Mucosa of stomach (tissue), 1 donor: ENCODE measurements around the gene HTRA3.
"Not testable (repeated sequence)": the region's sequence is repeated elsewhere in the genome, so short reads cannot be mapped to it uniquely, and the experiment has no call there.

Source experiments
- H3K27me3 ChIP-seq: one replicate; pipeline ENCODE4 v1.7.0; 2013; ENCODE audit warnings: mild to moderate bottlenecking, low read length; ENCODE audit not compliant: control insufficient read depth, insufficient read depth
- H3K36me3 ChIP-seq: one replicate; pipeline ENCODE4 v1.7.0; 2013; ENCODE audit warnings: low read length; ENCODE audit not compliant: control insufficient read depth, insufficient read depth
- H3K4me1 ChIP-seq: one replicate; pipeline ENCODE4 v1.7.0; 2013; ENCODE audit warnings: mild to moderate bottlenecking, low read length; ENCODE audit not compliant: control insufficient read depth, insufficient read depth
- H3K4me3 ChIP-seq: one replicate; pipeline ENCODE4 v1.7.0; 2013; ENCODE audit warnings: low read length
- H3K9ac ChIP-seq: one replicate; pipeline ENCODE4 v1.7.0; 2013; ENCODE audit warnings: mild to moderate bottlenecking, low read length, moderate library complexity
- H3K9me3 ChIP-seq: one replicate; pipeline ENCODE4 v1.7.0; 2013; ENCODE audit warnings: mild to moderate bottlenecking, low read length, moderate library complexity; ENCODE audit not compliant: control insufficient read depth
- donor health status: Pancreatic carcinoma.

Gene HTRA3

GRCh38 chr4:8347660-8348059 lies 78.1 kb downstream of the HTRA3 start:
- Histone ChIP-seq H3K4me1 (peaks cover 11% of the 10 kb centered on the region), H3K27me3 (peaks cover 7% of the 10 kb centered on the region), H3K9ac (no peak overlapping the region), H3K9me3 (no peaks in the 10 kb centered on the region), H3K36me3 (no peaks in the 10 kb centered on the region), H3K4me3 (no peak overlapping the region)

GRCh38 chr4:8348071-8348470 lies 78.5 kb downstream of the HTRA3 start:
- Histone ChIP-seq H3K4me1 (peaks cover 11% of the 10 kb centered on the region), H3K27me3 (peaks cover 7% of the 10 kb centered on the region), H3K9me3 (no peaks in the 10 kb centered on the region), H3K4me3 (no peak overlapping the region), H3K9ac (no peak overlapping the region), H3K36me3 (no peaks in the 10 kb centered on the region)

- peaks cover 11% of the 10 kb centered on the region for H3K4me1 ChIP-seq
- not testable (repeated sequence) for H3K36me3 ChIP-seq
These were observed 79.7 kb downstream of the HTRA3 start for GRCh38 chr4:8349236-8349635.

GRCh38 chr4:8349664-8350236 lies 80.2 kb downstream of the HTRA3 start:
- H3K27me3 ChIP-seq = peaks cover 7% of the 10 kb centered on the region
- no peaks in the 10 kb centered on the region for H3K9me3 ChIP-seq
- no peak overlapping the region for H3K4me3 ChIP-seq
- H3K9ac ChIP-seq = no peak overlapping the region
- no peaks in the 10 kb centered on the region for H3K36me3 ChIP-seq
- peaks cover 11% of the 10 kb centered on the region for H3K4me1 ChIP-seq

More at GRCh38 chr4:8349236-8349635, 79.7 kb downstream of the HTRA3 start:
- not testable (repeated sequence) for H3K9me3 ChIP-seq, H3K9ac ChIP-seq, H3K27me3 ChIP-seq, H3K4me3 ChIP-seq

GRCh38 chr4:8350352-8350751 lies 80.8 kb downstream of the HTRA3 start:
- H3K27me3 ChIP-seq = peaks cover 7% of the 10 kb centered on the region
- no peak overlapping the region for H3K9ac ChIP-seq
- peaks cover 11% of the 10 kb centered on the region for H3K4me1 ChIP-seq
- H3K4me3 ChIP-seq = no peak overlapping the region
- no peaks in the 10 kb centered on the region for H3K36me3 ChIP-seq
- H3K9me3 ChIP-seq = no peaks in the 10 kb centered on the region

GRCh38 chr4:8350841-8351461 lies 81.4 kb downstream of the HTRA3 start:
- peaks cover 11% of the 10 kb centered on the region for H3K4me1 ChIP-seq
- no peak overlapping the region for H3K9ac ChIP-seq
- H3K27me3 ChIP-seq = peaks cover 7% of the 10 kb centered on the region
- H3K36me3 ChIP-seq = no peaks in the 10 kb centered on the region
- H3K9me3 ChIP-seq = no peaks in the 10 kb centered on the region
- no peak overlapping the region for H3K4me3 ChIP-seq

GRCh38 chr4:8351931-8352367 lies 82.4 kb downstream of the HTRA3 start:
- peaks cover 7% of the 10 kb centered on the region for H3K27me3 ChIP-seq
- H3K36me3 ChIP-seq = no peaks in the 10 kb centered on the region
- H3K9ac ChIP-seq = no peak overlapping the region
- peaks cover 11% of the 10 kb centered on the region for H3K4me1 ChIP-seq
- H3K9me3 ChIP-seq = no peaks in the 10 kb centered on the region
- H3K4me3 ChIP-seq = no peak overlapping the region

GRCh38 chr4:8352368-8353157 lies 83.0 kb downstream of the HTRA3 start:
- Histone ChIP-seq H3K9ac (no peak overlapping the region), H3K4me3 (no peak overlapping the region), H3K4me1 (peaks cover 11% of the 10 kb centered on the region), H3K27me3 (peaks cover 7% of the 10 kb centered on the region), H3K9me3 (no peaks in the 10 kb centered on the region), H3K36me3 (no peaks in the 10 kb centered on the region)

- Histone ChIP-seq H3K27me3 (peaks cover 7% of the 10 kb centered on the region), H3K9ac (no peak overlapping the region), H3K36me3 (no peaks in the 10 kb centered on the region), H3K4me1 (peaks cover 11% of the 10 kb centered on the region), H3K9me3 (no peaks in the 10 kb centered on the region), H3K4me3 (no peak overlapping the region)
These were observed 83.7 kb downstream of the HTRA3 start for GRCh38 chr4:8353158-8353669.

- Histone ChIP-seq H3K9ac (no peak overlapping the region), H3K4me1 (peaks cover 11% of the 10 kb centered on the region), H3K36me3 (no peaks in the 10 kb centered on the region)
These were observed 84.4 kb downstream of the HTRA3 start for GRCh38 chr4:8353912-8354453.

GRCh38 chr4:8355306-8355705 lies 85.8 kb downstream of the HTRA3 start:
- no peak overlapping the region for H3K9ac ChIP-seq
- H3K9me3 ChIP-seq = no peaks in the 10 kb centered on the region
- no peak overlapping the region for H3K4me3 ChIP-seq
- H3K4me1 ChIP-seq = peaks cover 11% of the 10 kb centered on the region
- no peaks in the 10 kb centered on the region for H3K36me3 ChIP-seq
- H3K27me3 ChIP-seq = peaks cover 7% of the 10 kb centered on the region

More at GRCh38 chr4:8353912-8354453, 84.4 kb downstream of the HTRA3 start:
- Histone ChIP-seq H3K9me3 (no peaks in the 10 kb centered on the region), H3K4me3 (no peak overlapping the region), H3K27me3 (peaks cover 7% of the 10 kb centered on the region)
